HFFc6 (cell line): ENCODE results near the gene DARS2. TPM values are rescaled to one million over a fixed set of nuclear protein-coding genes. Genes with fewer than 3 reads are reported as not detected.

ENCODE experiments used
- DNase-seq: peaks from one replicate; pipeline ENCODE4 v3.0.0-alpha.2; 2018
- H3K27ac Mint-ChIP-seq: 2 replicates; pipeline ENCODE4 v1.8.0; 2020; ENCODE audit warnings: mild to moderate bottlenecking, mixed read lengths
- H3K27me3 Mint-ChIP-seq: 2 replicates; pipeline ENCODE4 v1.8.0; 2021; ENCODE audit warnings: mild to moderate bottlenecking, moderate library complexity, mixed read lengths; ENCODE audit not compliant: insufficient read depth
- H3K36me3 Mint-ChIP-seq: 2 replicates; pipeline ENCODE4 v1.8.0; 2021; ENCODE audit warnings: low read depth, mixed read lengths
- H3K4me1 Mint-ChIP-seq: 2 replicates; pipeline ENCODE4 v1.8.0; 2020; ENCODE audit warnings: low read depth, mixed read lengths
- H3K4me3 Mint-ChIP-seq: 2 replicates; pipeline ENCODE4 v1.8.0; 2020; ENCODE audit warnings: mild to moderate bottlenecking, moderate library complexity, mixed read lengths
- H3K9me3 Mint-ChIP-seq: 2 replicates; pipeline ENCODE4 v1.8.0; 2020; ENCODE audit warnings: mild to moderate bottlenecking, mixed read lengths
- CTCF ChIP-seq: fragments of 200-600 bp; sonication (generic); IDR thresholded peaks from 2 replicates; pipeline ENCODE4 v1.5.0; 2021; ENCODE audit warnings: antibody characterized with exemption, mild to moderate bottlenecking
- total RNA-seq, 6 experiments: library from RNA; stranded (reverse); fragmentation: NEBNext Ultra II Directional; extraction: Animal tissue kit (Norgen Biotek cat#: 25700); gene quantifications; 2 replicates in 1 of 6; 3 replicates in 5 of 6; pipeline ENCODE4 v1.2.3, GENCODE V29; 2021

The DARS2 gene
- total RNA-seq, 6 experiments from 2014 or later: 20.5 to 28.9 (median 26.1) TPM

DNA sequence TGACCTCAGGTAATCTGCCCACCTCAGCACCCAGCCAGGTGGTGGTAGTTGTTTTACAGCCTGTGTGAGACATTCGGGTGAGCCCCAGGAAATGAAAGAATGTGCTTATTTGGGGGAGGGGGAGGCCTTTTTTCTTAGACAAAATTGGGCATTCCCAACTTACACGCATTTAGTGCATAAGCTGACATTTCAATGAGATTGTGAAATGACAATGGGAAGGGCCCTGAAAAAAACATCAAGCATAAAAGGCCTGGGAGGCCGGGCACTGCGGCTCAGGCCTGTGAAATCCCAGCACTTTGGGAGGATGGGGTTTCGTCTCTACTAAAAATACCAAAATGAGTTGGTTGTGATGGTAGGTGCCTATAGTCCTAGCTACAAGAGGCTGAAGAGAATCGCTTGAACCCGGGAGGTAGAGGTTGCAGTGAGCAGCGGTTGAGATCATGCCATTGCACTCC is 38.3 kb downstream of the DARS2 start:
- Mint-ChIP-seq H3K27me3 (peaks cover 25% of the 10 kb centered on the region), H3K4me3 (peak overlapping the region; percentile 17; the same call in 1 of the 2 replicates), H3K9me3 (peaks cover 16% of the 10 kb centered on the region), H3K36me3 (peaks cover 55% of the 10 kb centered on the region), H3K4me1 (peaks cover 38% of the 10 kb centered on the region), H3K27ac (peak overlapping the region; percentile 97)
- no peak for DNase-seq
- TF ChIP-seq CTCF: no peak

- DNase-seq: no peak
- peaks cover 34% of the 10 kb centered on the region for H3K4me1 Mint-ChIP-seq
- H3K36me3 Mint-ChIP-seq: peaks cover 52% of the 10 kb centered on the region
- H3K27me3 Mint-ChIP-seq: peaks cover 28% of the 10 kb centered on the region
- H3K4me3 Mint-ChIP-seq: peak overlapping the region; percentile 99
- H3K9me3 Mint-ChIP-seq: peaks cover 18% of the 10 kb centered on the region
- peak overlapping the region; percentile 97 for H3K27ac Mint-ChIP-seq
- TF ChIP-seq CTCF: no peak
Measured at GRCh38 chr1:173863224-173864161, 39.0 kb downstream of the DARS2 start.

- Mint-ChIP-seq H3K27ac (peak overlapping the region; percentile 97), H3K27me3 (peaks cover 28% of the 10 kb centered on the region), H3K4me1 (peaks cover 40% of the 10 kb centered on the region), H3K36me3 (peaks cover 52% of the 10 kb centered on the region), H3K4me3 (peak overlapping the region; percentile 99), H3K9me3 (peaks cover 18% of the 10 kb centered on the region)
- no peak for DNase-seq
- no peak for TF ChIP-seq CTCF
Measured at GRCh38 chr1:173864179-173864867, 39.9 kb downstream of the DARS2 start.

DNA sequence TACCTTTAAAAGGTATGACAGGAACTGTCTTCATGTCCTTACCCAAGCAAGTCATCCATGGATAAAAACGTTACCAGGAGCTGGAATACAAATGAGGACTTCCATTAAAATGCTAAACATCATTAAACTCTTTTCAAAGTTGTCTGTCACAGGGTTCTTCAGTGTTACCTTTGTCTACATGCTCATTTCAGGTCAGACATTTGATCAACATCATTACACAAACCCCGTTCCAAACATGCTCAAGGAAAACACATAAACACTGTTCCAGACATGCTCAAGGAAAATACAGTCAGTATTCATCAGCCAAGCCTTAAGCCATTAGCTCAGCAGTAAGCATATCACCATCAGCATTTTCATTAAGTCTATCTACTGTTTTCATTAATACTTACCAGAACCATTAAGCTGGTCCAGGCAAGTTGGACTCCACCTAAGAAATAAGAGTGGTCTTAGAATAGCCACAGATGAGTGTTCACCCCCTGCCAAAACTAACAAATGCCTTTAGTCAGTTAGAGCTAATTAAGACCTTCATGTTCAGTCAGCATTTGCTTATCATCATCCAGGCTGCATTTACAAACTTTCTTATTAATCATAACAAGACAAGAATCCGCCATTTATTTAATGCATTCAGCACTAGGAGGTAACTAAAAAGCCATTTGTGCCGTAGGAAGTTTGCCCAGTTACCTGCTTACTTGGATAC is 41.1 kb downstream of the DARS2 start:
- H3K4me1 Mint-ChIP-seq: peaks cover 53% of the 10 kb centered on the region
- no peak for DNase-seq
- TF ChIP-seq CTCF: no peak
- H3K27me3 Mint-ChIP-seq: peaks cover 26% of the 10 kb centered on the region
- peaks cover 57% of the 10 kb centered on the region for H3K36me3 Mint-ChIP-seq
- H3K9me3 Mint-ChIP-seq: peaks cover 18% of the 10 kb centered on the region
- peak overlapping the region; percentile 99 for H3K4me3 Mint-ChIP-seq
- peak overlapping the region; percentile 97 for H3K27ac Mint-ChIP-seq

DNA sequence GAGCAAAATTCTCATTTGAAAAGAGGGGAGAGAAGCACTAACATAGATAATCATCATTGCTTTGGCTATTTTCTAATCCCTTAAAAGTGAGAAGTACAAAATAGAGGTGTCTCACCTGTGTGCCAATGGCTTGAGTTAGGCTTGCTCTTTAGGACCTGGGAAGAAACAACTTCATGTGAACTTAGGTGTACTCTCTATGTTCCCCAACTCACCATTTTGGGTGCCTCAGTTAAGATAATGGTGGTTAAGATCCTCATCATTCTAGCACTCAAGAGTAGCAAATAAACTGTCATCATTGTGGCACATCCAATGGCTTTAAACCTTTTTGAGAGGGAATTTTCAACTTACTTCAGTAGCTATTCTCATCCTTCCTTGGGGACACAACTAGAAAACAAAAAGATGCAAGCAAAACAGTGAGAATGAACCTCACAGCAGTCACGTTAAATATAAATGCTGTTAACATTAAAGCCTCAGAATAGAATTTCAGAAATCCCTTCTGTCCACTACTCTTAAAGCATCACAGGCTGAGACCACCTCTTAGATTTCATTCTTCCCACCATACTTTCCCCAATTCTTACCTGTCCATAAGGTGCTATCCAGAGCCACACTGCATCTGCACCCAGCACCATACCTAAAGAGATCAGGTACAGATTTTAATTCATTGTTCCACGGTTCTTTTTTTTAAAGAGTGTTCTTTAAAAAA is 42.1 kb downstream of the DARS2 start:
- H3K27ac Mint-ChIP-seq: peak overlapping the region; percentile 97
- no peak for DNase-seq
- H3K4me1 Mint-ChIP-seq: peaks cover 60% of the 10 kb centered on the region
- no peak for TF ChIP-seq CTCF
- peak overlapping the region; percentile 99 for H3K4me3 Mint-ChIP-seq
- peaks cover 18% of the 10 kb centered on the region for H3K9me3 Mint-ChIP-seq
- H3K36me3 Mint-ChIP-seq: peaks cover 64% of the 10 kb centered on the region
- peaks cover 26% of the 10 kb centered on the region for H3K27me3 Mint-ChIP-seq
